Measurements from ENCODE around the gene SUCLA2.
"Not testable (repeated sequence)": the region's sequence is repeated elsewhere in the genome, so short reads cannot be mapped to it uniquely, and the experiment has no call there.

Gene SUCLA2

DNA sequence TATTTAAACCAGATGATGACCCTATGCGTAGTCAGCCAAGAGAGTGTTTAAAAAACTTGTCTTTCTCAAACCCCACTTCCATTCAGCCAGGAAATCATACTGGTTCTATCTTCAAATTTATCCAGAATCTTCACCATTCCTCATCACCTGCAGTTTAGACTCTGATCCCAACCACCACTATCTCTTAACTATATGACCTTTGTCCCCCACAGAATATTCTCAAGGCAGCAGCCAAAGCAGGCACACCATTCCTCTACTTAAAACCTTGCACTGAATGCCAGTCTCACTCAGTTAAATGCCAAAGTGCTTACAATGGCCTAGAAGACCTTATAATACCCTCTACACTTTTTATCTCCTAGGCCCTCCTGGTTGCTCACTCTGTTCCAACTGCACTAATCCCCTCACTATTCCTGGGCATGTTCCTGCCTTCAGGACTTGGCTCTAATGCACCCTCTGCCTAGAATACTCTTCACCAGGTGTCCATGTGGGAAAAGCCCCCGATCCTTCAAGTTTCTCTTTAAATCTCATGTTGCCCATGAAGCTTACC is 10.1 kb downstream of the SUCLA2 start:
- DNase-seq = no peak

DNA sequence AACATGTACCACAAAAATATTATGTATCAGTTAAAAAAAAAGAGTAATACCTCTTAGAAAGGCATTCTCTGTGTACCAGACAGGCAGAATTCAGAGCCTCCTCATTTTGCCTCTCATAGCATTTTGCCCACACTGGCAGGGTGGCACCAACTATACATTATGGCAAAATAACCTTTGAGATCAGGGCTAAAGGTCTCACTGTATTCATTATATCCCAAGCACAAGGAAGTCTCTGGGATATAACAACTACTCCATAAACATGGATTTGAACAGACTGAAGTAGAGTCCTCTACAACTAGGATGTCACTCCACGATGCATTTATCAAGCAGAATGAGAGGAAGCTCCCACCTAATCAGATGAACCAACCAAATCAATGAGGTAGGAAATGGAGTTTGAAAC is 10.6 kb downstream of the SUCLA2 start:
- no peak for DNase-seq

DNA sequence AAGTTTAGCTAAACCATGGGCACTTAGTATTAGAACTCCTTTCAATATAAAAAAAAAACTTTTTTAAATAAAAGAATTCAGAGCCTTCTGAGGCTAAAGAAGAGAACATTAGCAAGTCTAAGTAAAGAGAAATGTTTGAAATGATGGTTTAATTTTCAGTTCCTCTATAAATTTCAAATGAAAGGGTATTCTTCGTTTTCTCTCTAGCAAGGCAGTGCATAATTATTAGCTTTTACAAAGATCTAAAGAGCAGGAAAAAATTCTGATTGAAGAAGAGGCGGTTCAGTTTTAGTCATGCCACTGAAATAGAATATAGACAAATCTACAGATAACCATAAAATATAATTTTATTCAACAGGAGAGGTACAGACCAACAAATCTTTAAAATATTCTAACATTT is 18.0 kb downstream of the SUCLA2 start:
- DNase-seq = no peak

DNA sequence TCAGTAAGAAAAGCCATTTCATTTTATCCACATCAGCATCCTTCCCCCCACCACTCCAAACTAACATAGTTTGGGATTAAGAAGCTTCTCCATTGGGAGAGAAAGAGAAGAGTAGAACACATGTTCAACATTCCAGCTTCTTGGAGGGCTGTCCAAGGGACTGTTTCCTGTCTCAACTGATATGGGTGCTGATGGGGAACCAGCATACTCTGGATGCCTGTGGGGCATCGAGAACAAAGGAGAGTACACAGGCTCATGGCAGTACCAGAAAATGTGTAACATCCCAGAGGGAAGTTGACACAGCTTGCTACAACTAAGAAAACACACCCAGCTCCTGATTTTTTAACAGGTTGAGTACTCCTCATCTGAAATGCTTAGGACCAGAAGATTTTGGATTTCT is 24.7 kb downstream of the SUCLA2 start:
- DNase-seq = no peak

DNA sequence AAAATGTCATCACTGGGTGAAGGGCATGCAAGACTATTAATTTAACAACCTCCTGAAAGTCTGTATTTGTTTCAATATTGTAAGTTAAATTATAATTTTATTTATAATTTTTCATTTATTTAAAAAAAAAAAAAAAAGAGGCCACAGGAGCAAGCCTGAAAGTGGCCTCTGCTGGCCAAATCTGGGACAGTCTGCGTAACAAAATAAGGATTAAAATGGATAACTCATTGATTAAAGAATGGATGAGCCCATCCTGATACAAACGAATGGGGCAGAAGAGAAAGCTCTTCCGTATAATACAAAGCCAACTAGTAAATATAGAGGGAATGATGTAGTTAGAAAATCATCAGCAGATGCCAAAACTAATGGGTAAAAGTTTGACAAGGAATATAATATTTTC is 36.2 kb downstream of the SUCLA2 start:
- no peak for DNase-seq

DNA sequence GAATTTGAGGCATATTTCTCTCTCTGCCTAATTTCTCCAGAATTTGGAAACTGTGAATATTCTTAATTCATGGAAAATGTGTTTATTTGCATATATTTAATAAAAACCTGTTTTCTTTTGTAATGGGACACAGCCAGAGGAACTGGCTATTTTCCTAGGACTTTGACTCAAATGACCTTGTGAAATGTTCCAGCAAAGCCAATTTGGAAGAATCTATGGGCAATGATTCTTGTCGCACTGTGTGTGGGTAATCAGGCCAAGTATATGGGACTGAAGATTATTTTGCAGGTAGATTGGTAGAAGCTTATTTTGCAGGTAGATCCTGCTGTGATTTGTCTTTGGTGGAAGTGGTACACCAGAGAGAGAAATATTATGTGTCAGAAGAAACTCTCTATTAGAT is 38.8 kb downstream of the SUCLA2 start:
- no peak for DNase-seq

DNA sequence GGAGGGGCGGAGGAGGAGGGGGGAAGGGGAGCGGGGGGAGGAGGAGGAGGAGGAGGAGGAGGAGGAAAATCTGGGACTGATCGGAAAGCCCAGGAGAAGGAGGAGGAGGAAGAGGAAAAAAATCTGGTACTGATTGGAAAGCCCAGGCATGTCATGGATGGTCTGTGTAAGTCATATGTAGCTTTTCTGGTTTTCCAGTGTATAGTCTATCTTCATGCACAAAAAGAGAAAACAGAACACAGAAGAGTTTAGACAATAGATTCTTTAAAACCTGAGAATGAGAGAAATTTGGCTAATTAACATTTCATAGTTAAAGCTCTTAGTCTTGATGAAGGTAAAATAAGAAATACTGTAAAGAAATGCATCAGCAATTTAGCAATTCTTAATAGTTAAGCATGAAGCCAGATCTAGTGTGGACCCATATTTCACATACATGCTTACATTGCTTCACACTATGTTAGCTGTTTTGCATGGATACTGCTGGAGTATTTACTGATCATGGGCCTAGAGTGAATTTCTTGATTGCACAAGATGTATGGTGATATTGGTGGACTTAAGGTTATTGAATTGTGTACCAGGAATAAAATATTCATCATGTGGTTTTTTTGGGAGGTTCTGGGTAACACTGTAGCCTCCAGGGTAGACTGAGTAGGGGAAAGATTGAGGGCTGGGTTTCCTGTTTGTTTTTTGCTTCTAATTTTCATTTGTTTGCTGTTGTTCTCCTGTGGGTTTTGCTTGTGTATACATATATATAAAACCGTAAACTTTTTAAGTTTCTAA is 41.4 kb downstream of the SUCLA2 start:
- DNase-seq = no peak

DNA sequence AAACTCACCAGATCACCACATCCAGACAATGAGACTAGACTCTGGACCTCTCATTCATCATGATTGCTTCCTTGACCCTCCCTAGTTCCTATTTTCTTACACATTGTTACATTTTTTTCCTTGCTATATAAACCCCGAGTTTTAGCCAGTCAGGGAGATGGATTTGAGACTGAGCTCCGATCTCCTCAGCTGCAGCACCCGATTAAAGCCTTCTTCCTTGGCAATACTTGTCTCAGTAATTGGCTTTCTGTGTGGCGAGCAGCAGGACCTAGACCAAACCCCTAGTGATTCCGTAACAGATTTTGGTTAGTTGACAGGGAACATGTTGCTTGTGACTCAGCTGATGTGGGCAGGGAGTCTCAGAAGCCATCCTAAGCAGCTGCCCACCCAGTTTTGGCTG is 44.0 kb downstream of the SUCLA2 start:
- no peak for DNase-seq

DNA sequence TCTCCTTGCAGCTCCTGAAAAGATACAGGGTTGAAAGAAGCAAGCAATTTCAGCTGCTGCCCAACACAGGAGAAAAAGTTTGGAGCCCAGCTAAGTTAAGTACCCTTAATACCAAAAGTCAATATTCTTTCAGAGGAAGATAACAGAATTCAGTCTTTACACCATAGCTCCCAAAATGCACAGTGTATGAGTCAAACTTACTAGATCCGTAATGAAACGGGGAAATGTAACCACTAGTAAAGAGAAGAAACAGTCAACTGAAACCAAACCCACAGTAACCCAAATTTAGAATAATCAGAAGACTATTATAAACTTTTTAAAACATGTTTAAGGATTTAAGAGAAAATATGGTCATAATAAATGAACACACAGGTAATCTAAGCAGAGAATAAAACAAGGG is 45.2 kb downstream of the SUCLA2 start:
- DNase-seq = no peak

DNA sequence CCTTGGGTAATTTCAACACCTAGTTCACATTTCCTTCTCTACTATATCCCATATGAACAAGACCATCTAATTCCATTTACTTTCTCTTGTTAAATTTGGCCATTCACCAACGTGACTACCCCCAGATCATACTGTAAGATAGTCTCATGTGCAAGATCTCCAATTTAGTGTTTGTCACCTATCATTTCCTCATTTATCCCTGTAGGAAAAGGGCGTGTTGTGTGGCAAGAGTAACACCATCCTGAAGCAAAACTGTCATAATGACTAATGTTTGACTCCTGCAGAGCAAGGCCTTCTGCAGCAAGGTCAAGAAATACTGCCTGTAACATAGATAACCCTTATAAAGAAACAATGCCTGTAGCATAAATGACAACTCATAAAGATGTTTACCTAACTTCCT is 51.3 kb downstream of the SUCLA2 start:
- DNase-seq = no peak

DNA sequence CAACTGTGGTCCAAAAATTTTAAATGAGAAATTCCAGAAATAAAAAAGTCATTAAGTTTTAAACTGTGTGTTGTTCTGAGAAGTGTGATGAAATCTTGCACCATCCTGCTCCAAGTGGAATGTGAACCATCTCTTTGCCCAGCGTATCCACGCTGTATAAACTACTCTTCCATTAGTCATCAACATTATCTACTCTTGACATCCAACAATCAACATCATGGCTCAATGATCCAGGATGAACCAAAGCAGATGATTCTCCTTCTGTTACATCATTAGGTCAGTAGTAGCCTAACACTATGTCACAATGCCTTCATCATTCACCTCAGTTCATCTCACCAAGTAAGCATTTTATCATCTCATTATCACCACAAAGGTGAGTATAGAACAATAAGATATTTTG is 55.3 kb downstream of the SUCLA2 start:
- DNase-seq = no peak

DNA sequence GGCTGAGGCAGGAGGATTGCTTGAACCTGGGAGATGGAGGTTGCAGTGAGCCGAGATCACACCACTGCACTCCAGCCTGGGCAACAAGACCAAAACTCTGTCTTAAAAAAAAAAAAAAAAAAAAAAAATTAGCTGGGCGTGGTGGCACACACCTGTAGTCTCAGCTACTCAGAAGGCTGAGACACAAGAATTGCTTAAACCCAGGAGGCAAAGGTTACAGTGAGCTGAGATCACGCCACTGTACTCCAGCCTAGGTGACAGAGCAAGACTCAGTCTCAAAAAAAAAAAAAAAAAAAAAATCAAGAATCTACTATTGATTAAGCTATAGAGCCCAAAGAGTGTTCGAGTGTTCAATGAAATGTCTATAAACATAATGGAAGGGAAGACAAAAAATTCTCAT is 55.9 kb downstream of the SUCLA2 start:
- not testable (repeated sequence) for DNase-seq

DNA sequence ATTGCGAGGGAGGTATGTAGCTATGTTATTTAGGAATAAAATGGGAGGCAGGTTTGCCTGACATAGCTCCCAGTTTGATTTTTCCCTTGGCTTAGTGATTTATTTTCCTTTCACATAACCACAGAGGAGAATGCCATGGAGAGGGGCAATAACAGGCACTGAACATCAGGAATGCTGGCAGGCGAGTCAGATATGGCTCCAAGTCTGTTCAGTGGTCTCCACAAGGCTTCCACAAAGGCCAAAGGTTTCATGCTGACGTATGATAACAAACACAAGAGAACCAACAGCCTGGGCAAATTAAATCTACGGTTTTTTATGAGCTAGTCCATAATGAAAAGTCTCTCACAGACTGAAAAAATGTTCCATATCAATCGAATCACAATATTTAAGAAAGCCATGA is 66.7 kb downstream of the SUCLA2 start:
- DNase-seq = no peak

DNA sequence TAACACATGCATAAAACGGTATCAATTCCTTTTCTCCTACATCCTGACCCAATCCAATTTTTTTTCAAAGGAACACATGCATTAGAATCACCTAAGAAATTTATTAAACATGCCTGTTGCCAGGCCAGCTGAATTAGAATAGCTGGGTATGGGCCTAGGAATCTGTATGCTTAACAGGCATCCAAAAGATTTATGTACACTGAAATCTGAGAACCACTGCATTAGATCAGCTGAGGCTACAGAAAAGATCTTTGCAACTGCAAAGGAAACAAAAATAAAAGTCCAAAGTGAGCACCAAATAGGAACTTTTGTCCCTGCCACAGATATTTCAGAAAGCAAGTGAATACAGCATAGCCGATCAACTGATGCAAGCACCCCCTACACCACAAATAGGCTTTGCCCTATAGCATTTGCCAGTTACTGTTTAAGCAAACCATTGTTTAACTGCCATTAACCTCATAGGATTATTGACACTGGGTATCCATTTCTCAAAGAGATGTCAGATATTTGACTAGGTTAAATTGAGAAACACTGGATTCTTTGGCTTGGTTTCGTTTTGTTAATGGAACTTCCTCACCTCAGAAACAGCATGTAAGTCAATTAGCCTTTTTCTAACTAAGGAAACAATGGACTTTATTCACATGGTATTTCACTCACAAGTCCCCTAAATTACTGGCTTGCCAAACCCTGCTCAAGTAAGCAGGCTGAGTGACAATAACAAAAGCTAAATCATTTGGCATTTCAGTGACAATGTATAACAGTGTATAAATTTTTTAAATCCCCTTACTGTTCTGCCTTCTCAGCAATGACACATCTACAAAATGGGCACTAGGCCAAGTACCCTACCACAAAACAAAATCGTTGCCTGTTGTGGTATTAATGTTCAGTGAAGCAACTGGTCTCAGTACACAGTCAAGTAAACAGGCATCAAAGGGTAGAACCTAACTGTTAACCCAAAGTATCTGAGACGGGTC is 67.8 kb downstream of the SUCLA2 start:
- DNase-seq = no peak

DNA sequence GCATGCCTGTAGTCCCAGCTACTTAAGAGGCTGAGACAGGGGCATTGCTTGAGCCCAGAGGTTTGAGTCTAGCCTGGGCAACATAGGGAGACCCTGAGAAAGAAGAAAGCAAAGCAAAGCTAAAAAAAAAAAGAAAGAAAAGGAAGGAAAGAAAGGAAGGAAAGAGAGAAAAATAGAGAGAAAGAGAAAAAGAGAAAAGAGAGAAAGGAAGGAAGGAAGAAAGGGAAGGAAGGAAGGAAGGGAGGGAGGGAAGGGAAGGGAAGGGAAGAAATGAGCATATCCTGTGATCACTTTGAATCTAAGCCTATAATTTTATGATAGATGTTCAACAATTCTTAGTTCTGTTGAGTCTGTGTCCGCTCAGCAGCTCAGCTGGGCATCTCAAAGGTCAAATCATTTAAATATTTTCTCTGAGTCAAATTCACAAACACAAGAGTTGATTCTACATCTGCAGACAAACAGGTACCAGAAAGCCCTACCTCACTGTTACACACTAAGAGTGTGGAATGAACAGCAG is 70.4 kb downstream of the SUCLA2 start:
- no peak for DNase-seq

DNA sequence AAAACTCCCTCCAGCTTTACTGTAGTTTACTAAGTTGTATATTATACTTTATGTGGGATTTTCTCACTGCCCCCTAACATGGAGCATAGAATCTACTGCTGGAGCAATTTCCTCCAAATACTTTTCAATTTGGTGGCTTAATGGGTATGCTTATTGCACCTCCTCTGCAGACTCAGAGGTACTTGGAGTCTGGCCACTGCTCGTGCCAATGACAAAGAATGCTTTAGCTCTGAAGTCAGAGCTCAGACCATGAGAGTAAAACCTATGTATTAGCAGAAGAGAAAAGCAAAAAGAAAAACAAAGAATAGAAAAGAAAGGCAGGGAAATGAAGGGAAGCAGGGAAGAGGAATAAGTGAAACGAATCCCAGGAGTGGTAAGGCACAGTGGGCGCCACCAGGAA is 71.9 kb downstream of the SUCLA2 start:
- no peak for DNase-seq

DNA sequence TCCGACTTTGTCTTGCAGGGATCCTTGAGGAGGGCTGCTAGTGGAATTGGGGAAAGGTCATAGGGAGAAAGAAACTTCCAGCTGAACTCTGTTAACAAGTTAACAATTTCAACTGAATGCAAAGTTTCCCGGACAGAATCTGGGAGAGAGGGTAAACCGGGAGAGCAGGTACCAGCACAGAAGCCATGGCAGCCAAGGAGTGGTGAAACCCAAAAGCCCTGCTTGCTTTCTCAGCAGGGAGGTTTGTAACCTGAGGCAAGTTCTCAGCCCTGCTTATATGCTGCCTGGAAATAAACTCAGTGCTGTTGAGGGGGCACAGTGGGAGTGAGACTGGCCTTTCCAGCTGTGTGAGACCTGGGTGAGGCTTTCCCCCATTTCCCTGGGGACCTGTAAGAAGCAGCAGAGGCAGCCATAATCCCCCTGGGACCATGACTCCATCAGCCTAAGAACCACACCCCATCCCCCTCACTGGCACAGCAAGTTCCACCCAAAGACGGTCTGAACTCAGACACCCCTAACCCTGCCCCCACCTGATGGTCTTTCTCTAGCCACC is 84.0 kb downstream of the SUCLA2 start:
- DNase-seq = no peak

DNA sequence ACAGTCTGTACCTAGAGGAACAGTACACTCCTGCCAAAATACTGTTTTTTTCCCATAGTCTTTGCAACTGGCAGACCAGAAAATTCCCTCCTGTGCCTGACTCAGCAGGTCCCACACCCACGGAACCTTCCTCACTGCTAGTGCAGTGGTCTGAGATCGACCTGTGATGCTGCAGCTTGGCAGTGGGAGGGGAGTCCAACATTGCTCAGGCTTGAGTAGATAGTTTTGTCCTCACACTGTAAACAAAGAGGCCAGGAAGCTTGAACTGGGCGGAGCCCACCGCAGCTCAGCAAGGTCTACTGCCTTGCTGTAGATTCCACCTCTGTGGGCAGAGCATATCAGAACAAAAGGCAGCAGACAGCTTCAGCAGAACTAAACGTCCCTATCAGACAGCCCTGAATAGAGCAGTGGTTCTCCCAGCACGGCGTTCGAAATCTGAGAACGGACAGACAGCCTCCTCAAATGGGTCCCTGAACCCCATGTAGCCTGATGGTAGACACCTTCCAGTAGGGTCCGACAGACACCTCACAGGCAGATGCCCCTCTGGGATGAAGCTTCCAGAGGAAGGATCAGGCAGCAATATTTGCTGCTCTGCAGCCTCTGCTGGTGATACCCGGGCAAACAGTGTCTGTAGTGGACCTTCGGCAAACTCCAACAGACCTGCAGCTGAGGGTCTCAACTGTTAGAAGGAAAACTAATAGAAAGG is 92.7 kb downstream of the SUCLA2 start:
- no peak for DNase-seq

DNA sequence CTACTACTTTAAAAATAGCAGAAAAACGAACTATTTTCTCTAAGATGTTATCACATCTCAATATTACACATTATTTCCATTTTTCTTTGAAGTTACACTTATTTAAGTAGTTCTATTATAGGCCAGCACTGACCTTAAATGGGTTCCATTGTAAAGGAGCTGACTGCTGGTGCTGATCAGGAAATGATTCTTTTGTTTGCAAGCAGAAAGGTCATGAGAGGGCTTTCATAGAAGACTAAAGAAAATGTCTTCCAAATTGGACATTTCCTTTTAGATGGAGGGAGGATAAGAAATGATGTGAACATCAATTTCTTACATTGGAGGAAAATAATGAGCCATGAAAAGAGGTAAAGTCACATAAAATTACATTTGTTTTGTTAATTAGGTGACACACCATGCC is 96.2 kb downstream of the SUCLA2 start:
- DNase-seq = no peak

DNA sequence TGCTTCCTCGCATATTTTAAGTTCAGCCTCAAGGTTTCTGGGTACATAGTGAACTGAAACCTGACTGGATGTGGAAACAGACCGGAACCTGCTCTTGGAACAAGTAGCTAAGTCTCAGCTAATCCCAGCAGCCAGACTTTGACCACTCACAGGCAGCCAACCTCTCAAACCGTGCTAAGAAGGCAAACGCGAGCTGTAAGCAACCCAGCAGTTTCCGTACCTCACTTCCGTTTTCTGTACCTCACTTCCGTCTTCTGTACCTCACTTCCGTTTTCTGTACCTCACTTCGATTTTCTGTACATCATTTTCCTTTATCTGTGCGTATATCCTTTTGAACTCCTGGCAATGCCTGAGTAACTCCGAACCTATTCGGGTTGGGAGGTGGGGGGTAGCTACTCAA is 96.8 kb downstream of the SUCLA2 start:
- DNase-seq = no peak

DNA sequence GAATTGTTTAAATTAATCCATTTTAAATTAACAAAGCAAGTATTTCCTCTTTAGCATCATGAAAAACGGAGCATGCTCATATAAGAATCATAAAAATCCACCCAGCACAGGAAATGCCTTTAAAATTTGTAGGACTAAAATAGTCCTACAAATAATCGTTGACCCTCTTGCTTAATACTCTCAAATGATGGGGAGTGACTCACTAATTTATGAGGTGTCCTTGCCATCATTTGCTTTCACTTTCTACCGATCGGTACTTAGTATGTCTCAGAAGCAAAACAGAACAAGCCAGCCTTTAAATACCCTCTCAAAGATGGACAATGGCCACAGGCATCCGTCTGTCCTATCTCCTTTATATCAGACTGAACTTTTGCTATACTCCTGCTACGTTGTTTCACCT is 97.2 kb downstream of the SUCLA2 start:
- DNase-seq = no peak

DNA sequence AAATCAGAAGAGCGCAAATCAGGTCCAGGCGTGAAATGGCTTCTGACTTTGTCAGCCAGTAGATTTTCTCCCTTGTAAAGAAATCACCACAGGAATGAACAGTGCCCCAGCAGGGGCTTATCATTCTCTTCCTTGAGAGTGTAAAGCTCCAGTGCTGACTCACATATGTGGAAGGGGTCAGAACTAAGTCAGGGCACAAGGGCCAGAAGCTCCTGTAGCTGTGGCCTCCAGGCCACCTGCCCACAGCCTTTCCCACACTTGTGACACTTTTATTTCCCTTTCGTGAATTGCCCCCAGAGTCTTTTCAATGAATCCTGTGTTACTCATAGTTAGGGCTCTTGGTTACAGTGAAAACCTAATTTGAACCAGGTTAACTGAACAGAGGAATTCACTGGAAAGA is 99.6 kb downstream of the SUCLA2 start:
- no peak for DNase-seq

DNA sequence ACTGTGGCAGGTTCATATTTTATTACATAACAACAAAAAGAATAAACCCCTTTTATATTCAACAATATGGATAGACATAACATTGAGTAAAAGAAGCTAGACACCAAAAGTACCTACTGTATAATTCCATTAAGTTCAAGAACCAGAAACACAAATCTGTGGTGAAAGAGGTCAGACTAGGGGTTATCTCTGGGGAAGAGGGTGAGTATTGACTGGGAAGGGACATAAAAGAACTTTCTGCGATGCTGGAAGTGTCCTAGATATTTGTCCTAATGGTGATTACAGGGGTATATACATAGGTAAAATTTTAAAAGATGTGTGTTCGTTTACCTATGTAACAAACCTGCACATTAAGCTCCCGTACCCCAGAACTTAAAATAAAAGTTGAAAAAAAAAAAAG is 103.0 kb downstream of the SUCLA2 start:
- no peak for DNase-seq
